ENCODE results near the gene HLA-DQA2. TPM values are rescaled to one million over a fixed set of nuclear protein-coding genes. Genes with fewer than 3 reads are reported as not detected.

Gene HLA-DQA2
- total RNA-seq, 1 donor: not detected

GRCh38 chr6:32794510-32794909 is 53.3 kb downstream of the HLA-DQA2 start:
- no peak for DNase-seq (ENCODE audit: low read depth)
- no peak overlapping the region for H3K4me3 ChIP-seq (ENCODE audit: low read depth, low read length)
- TF ChIP-seq, protein P1, sequence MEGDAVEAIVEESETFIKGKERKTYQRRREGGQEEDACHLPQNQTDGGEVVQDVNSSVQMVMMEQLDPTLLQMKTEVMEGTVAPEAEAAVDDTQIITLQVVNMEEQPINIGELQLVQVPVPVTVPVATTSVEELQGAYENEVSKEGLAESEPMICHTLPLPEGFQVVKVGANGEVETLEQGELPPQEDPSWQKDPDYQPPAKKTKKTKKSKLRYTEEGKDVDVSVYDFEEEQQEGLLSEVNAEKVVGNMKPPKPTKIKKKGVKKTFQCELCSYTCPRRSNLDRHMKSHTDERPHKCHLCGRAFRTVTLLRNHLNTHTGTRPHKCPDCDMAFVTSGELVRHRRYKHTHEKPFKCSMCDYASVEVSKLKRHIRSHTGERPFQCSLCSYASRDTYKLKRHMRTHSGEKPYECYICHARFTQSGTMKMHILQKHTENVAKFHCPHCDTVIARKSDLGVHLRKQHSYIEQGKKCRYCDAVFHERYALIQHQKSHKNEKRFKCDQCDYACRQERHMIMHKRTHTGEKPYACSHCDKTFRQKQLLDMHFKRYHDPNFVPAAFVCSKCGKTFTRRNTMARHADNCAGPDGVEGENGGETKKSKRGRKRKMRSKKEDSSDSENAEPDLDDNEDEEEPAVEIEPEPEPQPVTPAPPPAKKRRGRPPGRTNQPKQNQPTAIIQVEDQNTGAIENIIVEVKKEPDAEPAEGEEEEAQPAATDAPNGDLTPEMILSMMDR (IDR thresholded peaks at IDR 0.05; ENCODE audit: insufficient read depth, low read length): no peak

Small RNA genes within 50 kb of the gene (small RNA-seq; reads per million reads assigned to genes)
- not detected for gene MIR3135B

Other genes starting within 250 kb of the HLA-DQA2 start
- not detected in 2 replicates for gene HLA-DRB5, start 211.1 kb upstream of the HLA-DQA2 start, total RNA-seq (ENCODE audit: low replicate concordance)
- gene HLA-DRB1, start 151.5 kb upstream of the HLA-DQA2 start, total RNA-seq (ENCODE audit: low replicate concordance): 0.09 and 0.90 TPM in 2 replicates
- not detected in 2 replicates for gene HLA-DQA1, start 104.0 kb upstream of the HLA-DQA2 start, total RNA-seq (ENCODE audit: low replicate concordance)
- gene HLA-DQB1, start 74.7 kb upstream of the HLA-DQA2 start, total RNA-seq (ENCODE audit: low replicate concordance): not detected in 2 replicates
- gene HLA-DQB2, start 22.1 kb downstream of the HLA-DQA2 start, total RNA-seq (ENCODE audit: low replicate concordance): not detected in 2 replicates
- gene HLA-DOB, start 75.6 kb downstream of the HLA-DQA2 start, total RNA-seq (ENCODE audit: low replicate concordance): 2.6 TPM in 1 of 2 replicates, not detected in the other
- 12.4 and 17.0 TPM in 2 replicates for gene TAP2, start 97.3 kb downstream of the HLA-DQA2 start, total RNA-seq (ENCODE audit: low replicate concordance)
- 36.2 and 38.0 TPM in 2 replicates for gene PSMB8, start 102.7 kb downstream of the HLA-DQA2 start, total RNA-seq (ENCODE audit: low replicate concordance)
- gene TAP1, start 112.3 kb downstream of the HLA-DQA2 start, total RNA-seq (ENCODE audit: low replicate concordance): 11.9 and 25.2 TPM in 2 replicates
- 10.8 and 11.5 TPM in 2 replicates for gene PSMB9, start 112.8 kb downstream of the HLA-DQA2 start, total RNA-seq (ENCODE audit: low replicate concordance)
- gene HLA-DMB, start 199.6 kb downstream of the HLA-DQA2 start, total RNA-seq (ENCODE audit: low replicate concordance): 0.09 TPM in 1 of 2 replicates, not detected in the other
- 1.6 and 2.1 TPM in 2 replicates for gene HLA-DMA, start 211.7 kb downstream of the HLA-DQA2 start, total RNA-seq (ENCODE audit: low replicate concordance)
- 145 and 157 TPM in 2 replicates for gene BRD2, start 227.2 kb downstream of the HLA-DQA2 start, total RNA-seq (ENCODE audit: low replicate concordance)